Measurements from ENCODE around the gene GSG1L.

GSG1L gene

DNA sequence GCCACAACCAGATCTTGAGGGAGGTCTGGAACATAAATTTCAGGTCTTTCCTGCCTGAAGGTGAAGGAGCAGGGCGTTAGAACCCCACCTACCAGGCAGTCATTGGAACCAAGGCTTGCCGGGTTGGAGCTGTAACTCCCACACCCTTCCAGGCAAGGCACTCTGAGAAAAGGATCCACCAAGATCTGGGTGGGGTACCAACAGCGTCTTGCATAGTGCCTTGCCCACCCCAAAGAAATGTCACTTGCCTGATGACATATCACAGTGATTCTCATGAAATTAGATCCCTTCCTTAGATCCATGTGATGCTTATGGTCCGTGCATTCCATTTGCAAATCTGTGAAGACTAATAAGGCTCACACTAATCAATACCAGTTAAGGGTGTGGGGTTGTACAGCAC, 312.3 kb downstream of the GSG1L start:
- WGBS, 2 donors (ENCODE audit: extremely low coverage in 2 of 2, insufficient read length in 2 of 2, insufficient replicate concordance in 1 of 2): no CpG with 5 or more reads among the region's 4 CpGs
- H3K27ac ChIP-seq (replicated peaks; ENCODE audit: low read length): no peak overlapping the region
- H4K91ac ChIP-seq (ENCODE audit: low read depth, low read length, poor library complexity): no peak overlapping the region
- no peak overlapping the region for H3K9ac ChIP-seq (ENCODE audit: low read depth, low read length, poor library complexity)
- no peak overlapping the region for H3K23ac ChIP-seq (ENCODE audit: low read depth, low read length, poor library complexity)
- no peak overlapping the region for H2BK12ac ChIP-seq (ENCODE audit: low read length)
- H3K4me3 ChIP-seq (ENCODE audit: low read length in 2 of 2): no peak overlapping the region
- no peak overlapping the region for H3K14ac ChIP-seq (ENCODE audit: low read length)
- H3K9me3 ChIP-seq (replicated peaks in 1 of 2; ENCODE audit: control insufficient read depth in 2 of 2, insufficient read depth in 1 of 2, low read depth in 1 of 2, low read length in 2 of 2): no peaks in the 10 kb centered on the region
- H4K8ac ChIP-seq (ENCODE audit: low read depth, low read length): no peak overlapping the region
- no peak for DNase-seq (ENCODE audit: low spot score)
- H3K36me3 ChIP-seq (replicated peaks in 1 of 2; ENCODE audit: control insufficient read depth in 2 of 2, insufficient read depth in 2 of 2, low read length in 2 of 2): peaks cover 5 to 28% of the 10 kb centered on the region in 2 donors
- H2AK5ac ChIP-seq (ENCODE audit: low read depth, low read length): no peak overlapping the region
- no peak overlapping the region for H2AFZ ChIP-seq (ENCODE audit: low read length)
- H3K4me1 ChIP-seq (ENCODE audit: control insufficient read depth in 2 of 2, insufficient read depth in 1 of 2, low read depth in 1 of 2, low read length in 2 of 2): peaks cover 0 to 4% of the 10 kb centered on the region in 2 donors
- H2BK5ac ChIP-seq (ENCODE audit: low read length): no peak overlapping the region
- no peak overlapping the region for H2BK120ac ChIP-seq (ENCODE audit: low read depth, low read length)
- no peaks in the 10 kb centered on the region for H3K27me3 ChIP-seq (ENCODE audit: control insufficient read depth in 3 of 3, insufficient read depth in 3 of 3, low read depth in 1 of 3, low read length in 3 of 3)
- H2BK15ac ChIP-seq (ENCODE audit: low read length): no peak overlapping the region
- no peak overlapping the region for H3K4me2 ChIP-seq (ENCODE audit: insufficient read depth, low read length, poor library complexity, severe bottlenecking)
- no peak overlapping the region for H3K18ac ChIP-seq (ENCODE audit: low read length)
- H3K79me1 ChIP-seq (ENCODE audit: low read depth, low read length): no peaks in the 10 kb centered on the region
- H3K4ac ChIP-seq (ENCODE audit: low read length): no peak overlapping the region

DNA sequence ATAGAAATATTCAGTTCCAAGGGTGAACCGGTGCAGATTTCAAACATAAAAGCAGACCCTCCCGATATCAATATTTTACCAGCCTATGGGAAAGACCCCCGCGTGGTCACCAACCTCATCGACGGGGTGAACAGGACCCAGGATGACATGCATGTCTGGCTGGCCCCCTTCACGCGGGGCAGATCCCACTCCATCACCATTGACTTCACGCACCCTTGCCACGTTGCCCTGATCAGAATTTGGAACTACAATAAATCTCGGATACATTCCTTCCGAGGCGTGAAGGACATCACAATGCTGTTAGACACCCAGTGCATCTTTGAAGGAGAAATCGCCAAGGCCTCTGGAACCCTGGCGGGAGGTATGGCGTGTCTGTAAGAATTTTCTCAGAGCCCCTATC, 313.6 kb downstream of the GSG1L start:
- no CpG with 5 or more reads among the region's 16 CpGs for WGBS, 2 donors (ENCODE audit: extremely low coverage in 2 of 2, insufficient read length in 2 of 2, insufficient replicate concordance in 1 of 2)
- Histone ChIP-seq H2AFZ (ENCODE audit: low read length) (no peak overlapping the region), H3K27me3 (ENCODE audit: control insufficient read depth in 3 of 3, insufficient read depth in 3 of 3, low read depth in 1 of 3, low read length in 3 of 3) (no peaks in the 10 kb centered on the region), H3K9me3 (replicated peaks in 1 of 2; ENCODE audit: control insufficient read depth in 2 of 2, insufficient read depth in 1 of 2, low read depth in 1 of 2, low read length in 2 of 2) (no peaks in the 10 kb centered on the region), H4K91ac (ENCODE audit: low read depth, low read length, poor library complexity) (no peak overlapping the region), H3K4me3 (ENCODE audit: low read length in 2 of 2) (no peak overlapping the region), H3K9ac (ENCODE audit: low read depth, low read length, poor library complexity) (no peak overlapping the region), H3K27ac (replicated peaks; ENCODE audit: low read length) (no peak overlapping the region), H2BK12ac (ENCODE audit: low read length) (no peak overlapping the region), H3K18ac (ENCODE audit: low read length) (no peak overlapping the region), H3K4me2 (ENCODE audit: insufficient read depth, low read length, poor library complexity, severe bottlenecking) (no peak overlapping the region), H3K4ac (ENCODE audit: low read length) (no peak overlapping the region), H2BK5ac (ENCODE audit: low read length) (no peak overlapping the region), H2AK5ac (ENCODE audit: low read depth, low read length) (no peak overlapping the region), H2BK15ac (ENCODE audit: low read length) (no peak overlapping the region), H3K23ac (ENCODE audit: low read depth, low read length, poor library complexity) (no peak overlapping the region), H3K4me1 (ENCODE audit: control insufficient read depth in 2 of 2, insufficient read depth in 1 of 2, low read depth in 1 of 2, low read length in 2 of 2) (peaks cover 0 to 2% of the 10 kb centered on the region in 2 donors), H3K36me3 (replicated peaks in 1 of 2; ENCODE audit: control insufficient read depth in 2 of 2, insufficient read depth in 2 of 2, low read length in 2 of 2) (peaks cover 5 to 23% of the 10 kb centered on the region in 2 donors), H3K79me1 (ENCODE audit: low read depth, low read length) (no peaks in the 10 kb centered on the region), H2BK120ac (ENCODE audit: low read depth, low read length) (no peak overlapping the region), H3K14ac (ENCODE audit: low read length) (no peak overlapping the region), H4K8ac (ENCODE audit: low read depth, low read length) (no peak overlapping the region)
- DNase-seq (ENCODE audit: low spot score): no peak

DNA sequence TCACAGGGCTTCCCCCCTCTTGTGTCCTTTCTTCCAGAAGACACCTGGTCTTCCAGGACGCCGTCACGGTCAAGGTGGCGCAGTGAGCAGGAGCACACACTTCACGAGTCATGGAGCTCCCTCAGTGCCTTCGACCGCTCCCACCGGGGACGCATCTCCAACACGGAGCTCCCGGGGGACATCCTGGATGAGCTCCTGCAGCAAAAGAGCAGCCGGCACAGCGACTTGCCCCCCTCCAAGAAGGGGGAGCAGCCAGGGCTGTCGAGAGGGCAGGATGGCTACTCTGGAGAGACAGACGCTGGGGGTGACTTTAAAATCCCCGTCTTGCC, 314.0 kb downstream of the GSG1L start:
- no peak overlapping the region for H3K18ac ChIP-seq (ENCODE audit: low read length)
- H2BK15ac ChIP-seq (ENCODE audit: low read length): no peak overlapping the region
- WGBS, 2 donors (ENCODE audit: extremely low coverage in 2 of 2, insufficient read length in 2 of 2, insufficient replicate concordance in 1 of 2): no CpG with 5 or more reads among the region's 16 CpGs
- no peak overlapping the region for H2BK120ac ChIP-seq (ENCODE audit: low read depth, low read length)
- H3K14ac ChIP-seq (ENCODE audit: low read length): no peak overlapping the region
- no peak overlapping the region for H3K23ac ChIP-seq (ENCODE audit: low read depth, low read length, poor library complexity)
- H3K36me3 ChIP-seq (replicated peaks in 1 of 2; ENCODE audit: control insufficient read depth in 2 of 2, insufficient read depth in 2 of 2, low read length in 2 of 2): peaks cover 5 to 20% of the 10 kb centered on the region in 2 donors
- H2AFZ ChIP-seq (ENCODE audit: low read length): no peak overlapping the region
- H4K91ac ChIP-seq (ENCODE audit: low read depth, low read length, poor library complexity): no peak overlapping the region
- H3K4me2 ChIP-seq (ENCODE audit: insufficient read depth, low read length, poor library complexity, severe bottlenecking): no peak overlapping the region
- H3K4me1 ChIP-seq (ENCODE audit: control insufficient read depth in 2 of 2, insufficient read depth in 1 of 2, low read depth in 1 of 2, low read length in 2 of 2): peaks cover 0 to 2% of the 10 kb centered on the region in 2 donors
- no peak for DNase-seq (ENCODE audit: low spot score)
- no peak overlapping the region for H3K27ac ChIP-seq (replicated peaks; ENCODE audit: low read length)
- peak overlapping the region in 1 of 2 donors; percentile 1 for H3K4me3 ChIP-seq (ENCODE audit: low read length in 2 of 2)
- no peak overlapping the region for H2BK5ac ChIP-seq (ENCODE audit: low read length)
- H3K9me3 ChIP-seq (replicated peaks in 1 of 2; ENCODE audit: control insufficient read depth in 2 of 2, insufficient read depth in 1 of 2, low read depth in 1 of 2, low read length in 2 of 2): no peaks in the 10 kb centered on the region
- no peaks in the 10 kb centered on the region for H3K79me1 ChIP-seq (ENCODE audit: low read depth, low read length)
- H3K4ac ChIP-seq (ENCODE audit: low read length): no peak overlapping the region
- no peak overlapping the region for H4K8ac ChIP-seq (ENCODE audit: low read depth, low read length)
- peak overlapping the region; percentile 53 for H3K9ac ChIP-seq (ENCODE audit: low read depth, low read length, poor library complexity)
- H2BK12ac ChIP-seq (ENCODE audit: low read length): no peak overlapping the region
- H3K27me3 ChIP-seq (ENCODE audit: control insufficient read depth in 3 of 3, insufficient read depth in 3 of 3, low read depth in 1 of 3, low read length in 3 of 3): no peaks in the 10 kb centered on the region
- no peak overlapping the region for H2AK5ac ChIP-seq (ENCODE audit: low read depth, low read length)

DNA sequence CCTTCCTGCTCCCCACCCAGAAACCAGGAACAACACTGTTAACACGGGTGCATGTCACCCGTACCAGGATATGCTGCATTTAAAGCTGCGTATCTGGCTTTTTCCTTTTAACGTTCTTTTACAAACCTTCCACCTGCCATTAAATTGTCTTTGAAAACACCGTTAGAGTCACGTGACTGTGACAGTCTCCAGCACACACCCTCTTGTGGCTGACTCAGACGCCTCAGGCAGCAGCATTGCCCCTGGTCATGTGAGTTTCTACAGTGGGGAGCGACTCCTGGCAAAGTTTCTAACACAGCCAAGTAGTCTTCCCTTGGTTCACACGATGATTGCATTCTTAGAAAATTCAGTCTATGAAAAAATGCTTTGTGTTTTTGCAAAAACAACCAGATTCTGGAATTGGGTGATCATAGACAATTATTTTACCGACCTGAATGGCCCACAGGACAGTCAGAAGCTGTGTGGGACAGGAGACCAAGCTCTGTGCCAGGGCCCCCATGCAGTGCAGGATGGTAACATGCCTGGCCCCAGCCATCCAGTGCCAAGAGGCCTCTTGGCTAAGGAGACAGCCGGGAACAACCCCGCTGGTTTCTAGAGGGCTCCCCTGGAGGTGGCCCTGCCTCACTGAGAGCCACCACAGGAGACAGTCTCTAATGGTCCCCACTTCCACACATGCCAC, 314.5 kb downstream of the GSG1L start:
- Histone ChIP-seq H3K4ac (ENCODE audit: low read length) (no peak overlapping the region), H3K9me3 (replicated peaks in 1 of 2; ENCODE audit: control insufficient read depth in 2 of 2, insufficient read depth in 1 of 2, low read depth in 1 of 2, low read length in 2 of 2) (no peaks in the 10 kb centered on the region), H3K23ac (ENCODE audit: low read depth, low read length, poor library complexity) (no peak overlapping the region), H3K79me1 (ENCODE audit: low read depth, low read length) (no peaks in the 10 kb centered on the region), H3K4me2 (ENCODE audit: insufficient read depth, low read length, poor library complexity, severe bottlenecking) (no peak overlapping the region), H4K91ac (ENCODE audit: low read depth, low read length, poor library complexity) (no peak overlapping the region), H3K27me3 (ENCODE audit: control insufficient read depth in 3 of 3, insufficient read depth in 3 of 3, low read depth in 1 of 3, low read length in 3 of 3) (no peaks in the 10 kb centered on the region), H3K14ac (ENCODE audit: low read length) (no peak overlapping the region), H3K36me3 (replicated peaks in 1 of 2; ENCODE audit: control insufficient read depth in 2 of 2, insufficient read depth in 2 of 2, low read length in 2 of 2) (peaks cover 5 to 15% of the 10 kb centered on the region in 2 donors), H3K9ac (ENCODE audit: low read depth, low read length, poor library complexity) (no peak overlapping the region), H4K8ac (ENCODE audit: low read depth, low read length) (no peak overlapping the region), H2BK120ac (ENCODE audit: low read depth, low read length) (no peak overlapping the region), H3K18ac (ENCODE audit: low read length) (no peak overlapping the region), H3K4me3 (ENCODE audit: low read length in 2 of 2) (no peak overlapping the region), H3K27ac (replicated peaks; ENCODE audit: low read length) (no peak overlapping the region), H2AK5ac (ENCODE audit: low read depth, low read length) (no peak overlapping the region), H2BK12ac (ENCODE audit: low read length) (no peak overlapping the region), H2BK5ac (ENCODE audit: low read length) (no peak overlapping the region), H2BK15ac (ENCODE audit: low read length) (no peak overlapping the region), H3K4me1 (ENCODE audit: control insufficient read depth in 2 of 2, insufficient read depth in 1 of 2, low read depth in 1 of 2, low read length in 2 of 2) (peaks cover 0 to 2% of the 10 kb centered on the region in 2 donors), H2AFZ (ENCODE audit: low read length) (no peak overlapping the region)
- no CpG with 5 or more reads among the region's 12 CpGs for WGBS, 2 donors (ENCODE audit: extremely low coverage in 2 of 2, insufficient read length in 2 of 2, insufficient replicate concordance in 1 of 2)
- no peak for DNase-seq (ENCODE audit: low spot score)
